Stimulated activated CD4-positive, alpha-beta T cell treated with anti-CD3 and anti-CD28 coated beads, Interleukin-12 subunit alpha, Interleukin-12 subunit beta, amount 100 ng/mL, for 24 hours (primary cell): ENCODE measurements around the gene CYP2A13.
A peak's percentile ranks its signal among the peaks of the same experiment; 100 is the strongest.
"Not testable (repeated sequence)": the region's sequence is repeated elsewhere in the genome, so short reads cannot be mapped to it uniquely, and the experiment has no call there.

ENCODE experiments used
- DNase-seq, 2 experiments: peaks; one replicate each; pipeline ENCODE4 v3.0.0-alpha.2; 2020; ENCODE audit warnings: low read depth in 2 of 2

CYP2A13 gene

DNA sequence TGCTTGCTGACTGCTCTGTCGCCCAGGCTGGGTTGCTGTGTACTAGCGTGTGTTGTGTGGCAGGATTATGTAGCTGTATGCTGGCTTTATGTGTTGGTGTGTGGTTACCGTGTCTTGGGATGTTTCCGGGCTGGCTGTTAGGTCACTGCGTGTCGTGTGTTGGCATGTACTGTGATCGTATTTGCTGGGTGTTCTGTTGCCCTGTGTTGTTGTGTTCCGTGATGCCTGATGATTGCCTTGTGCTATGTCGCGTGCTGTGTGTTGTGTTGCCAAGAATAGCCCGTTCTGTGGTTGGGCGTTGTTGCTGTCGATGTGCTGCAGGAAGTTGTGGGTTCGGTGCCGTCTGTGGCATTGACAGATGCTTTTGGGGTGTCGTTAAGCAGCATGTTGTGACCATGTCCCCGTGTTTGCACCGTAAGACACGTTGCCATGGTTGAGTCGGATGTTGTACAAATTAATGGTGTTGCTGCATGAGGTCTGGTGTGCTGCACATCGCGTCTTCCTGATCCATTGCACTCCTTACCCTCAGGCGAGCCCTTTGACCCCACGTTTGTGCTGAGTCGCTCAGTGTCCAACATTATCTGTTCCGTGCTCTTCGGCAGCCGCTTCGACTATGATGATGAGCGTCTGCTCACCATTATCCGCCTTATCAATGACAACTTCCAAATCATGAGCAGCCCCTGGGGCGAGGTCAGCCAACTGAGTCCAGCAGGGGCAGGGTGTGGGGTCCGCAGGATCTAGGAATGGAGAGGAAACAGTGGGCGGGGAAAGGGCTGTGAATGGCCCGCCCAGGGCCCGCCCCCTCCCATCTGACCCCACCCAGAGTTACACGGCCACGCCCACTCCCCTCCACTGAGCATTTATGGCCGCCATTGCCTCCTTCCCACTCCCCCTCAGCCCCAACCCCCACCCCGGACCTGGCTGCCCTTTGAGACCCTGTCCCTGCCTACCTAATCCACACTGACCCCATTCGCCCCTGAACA, 33.0 kb downstream of the CYP2A13 start:
- DNase-seq = peak; percentile 2 to 26

GRCh38 chr19:41122846-41123245, 34.6 kb downstream of the CYP2A13 start:
- not testable (repeated sequence) for DNase-seq

DNA sequence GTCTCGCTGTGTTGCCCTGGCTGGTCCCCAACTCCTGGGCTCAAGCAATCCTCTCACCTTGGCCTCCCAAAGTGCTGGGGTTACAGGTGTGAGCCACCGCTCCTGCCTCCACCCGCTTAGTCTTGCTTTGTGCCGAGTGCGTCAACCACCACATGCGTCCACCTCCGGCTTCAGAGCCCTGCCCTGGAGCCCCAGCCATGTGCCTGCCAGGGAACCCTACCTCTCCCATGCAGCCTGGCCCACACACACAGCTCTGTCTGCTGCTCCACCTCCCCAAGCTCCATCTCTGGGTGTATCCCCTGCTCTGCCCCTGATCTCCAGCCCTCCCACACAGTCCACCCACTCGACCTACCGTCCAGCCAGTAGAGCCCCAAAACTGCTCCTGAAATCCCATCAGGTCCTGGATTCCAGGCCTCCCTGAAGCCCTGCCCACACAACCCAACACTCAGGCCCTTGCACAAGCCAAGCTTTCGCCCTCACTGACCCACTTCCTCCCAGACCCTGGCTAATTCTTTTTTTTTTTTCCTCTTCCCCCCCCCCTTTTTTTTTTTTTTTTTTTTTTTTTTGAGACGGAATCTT, 35.6 kb downstream of the CYP2A13 start:
- no peak for DNase-seq

- DNase-seq = peak in 1 of 2 experiments; percentile 13
Measured at GRCh38 chr19:41126765-41127203, 38.5 kb downstream of the CYP2A13 start.

DNA sequence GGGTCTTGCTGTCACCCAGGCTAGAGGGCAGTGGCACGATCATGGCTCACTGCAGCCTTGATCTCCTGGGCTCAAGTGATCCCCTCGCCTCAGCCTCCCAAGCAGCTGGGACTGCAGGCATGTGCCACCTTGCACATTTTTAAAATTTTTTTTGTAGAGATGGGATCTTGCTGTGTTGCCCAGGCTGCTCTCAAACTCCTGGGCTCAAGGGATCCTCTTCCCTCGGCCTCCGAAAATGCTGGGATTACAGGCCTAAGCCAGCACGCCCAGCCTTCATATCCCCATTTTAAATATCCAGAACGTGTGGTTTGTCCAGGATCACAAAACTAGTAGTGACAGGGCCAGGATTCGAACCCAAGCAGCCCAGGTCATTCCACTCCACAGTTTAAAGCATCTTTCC, 39.1 kb downstream of the CYP2A13 start:
- DNase-seq = not testable (repeated sequence)

GRCh38 chr19:41127801-41128300, 39.6 kb downstream of the CYP2A13 start:
- DNase-seq = peak; percentile 65 to 78

GRCh38 chr19:41128692-41129091, 40.4 kb downstream of the CYP2A13 start:
- no peak for DNase-seq

DNA sequence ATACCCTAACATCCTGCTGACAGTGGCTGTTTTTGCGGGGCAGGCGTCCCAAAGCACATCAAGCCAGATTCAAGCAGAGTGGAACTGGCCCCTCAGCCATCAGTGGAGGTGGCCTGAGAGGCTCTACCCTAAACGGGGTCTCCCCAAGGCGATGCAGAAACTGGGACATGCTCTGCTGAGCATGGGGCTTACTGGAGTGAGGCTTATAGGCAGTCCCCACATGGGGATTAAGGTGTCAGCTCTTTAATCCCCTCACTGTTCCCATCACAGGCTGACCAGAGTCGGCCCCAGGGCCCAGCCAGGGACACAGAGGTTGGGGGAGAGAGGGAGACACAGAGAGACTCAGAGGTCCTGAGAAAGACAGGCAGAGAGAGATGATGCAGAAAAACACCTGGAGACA, 42.9 kb downstream of the CYP2A13 start:
- no peak for DNase-seq

DNA sequence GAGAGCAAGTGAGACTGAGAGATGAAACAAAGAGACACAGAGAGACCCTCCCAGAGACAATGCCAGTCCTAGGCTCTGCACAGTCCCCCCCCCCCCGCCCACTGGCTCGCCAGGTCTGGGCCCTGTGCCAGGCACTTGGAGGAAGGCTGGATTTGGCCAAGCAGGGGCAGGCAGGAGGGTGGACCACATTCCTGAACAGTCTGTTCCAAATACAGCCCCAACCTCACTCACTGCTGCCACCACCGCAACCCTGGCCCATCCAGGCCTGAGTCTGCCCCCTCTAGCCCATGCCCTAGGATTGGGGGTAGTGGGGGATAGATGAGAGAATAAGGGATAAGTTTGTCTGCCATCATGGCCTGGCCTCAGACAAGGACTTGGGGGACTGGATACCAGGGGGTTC, 45.0 kb downstream of the CYP2A13 start:
- no peak for DNase-seq

DNA sequence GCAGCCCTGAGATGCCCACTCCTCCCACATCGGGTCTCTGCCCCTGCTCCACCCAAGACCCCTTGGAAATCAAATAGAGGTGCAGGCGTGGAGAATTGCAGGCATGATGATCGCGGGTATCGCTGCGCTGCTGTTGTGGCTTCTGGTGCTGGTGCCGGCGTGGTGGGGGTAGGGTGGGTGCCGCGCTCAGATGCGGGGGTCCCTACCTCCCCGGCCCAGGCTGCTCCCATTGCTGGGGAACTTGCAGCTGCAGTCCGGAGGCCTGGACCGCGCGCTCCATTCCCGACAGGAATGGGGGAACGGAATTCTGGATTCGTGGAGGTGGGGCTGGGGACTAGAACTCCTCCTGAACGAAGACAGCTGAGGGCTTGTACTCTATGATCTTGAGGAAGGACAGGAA, 46.4 kb downstream of the CYP2A13 start:
- DNase-seq = no peak

DNA sequence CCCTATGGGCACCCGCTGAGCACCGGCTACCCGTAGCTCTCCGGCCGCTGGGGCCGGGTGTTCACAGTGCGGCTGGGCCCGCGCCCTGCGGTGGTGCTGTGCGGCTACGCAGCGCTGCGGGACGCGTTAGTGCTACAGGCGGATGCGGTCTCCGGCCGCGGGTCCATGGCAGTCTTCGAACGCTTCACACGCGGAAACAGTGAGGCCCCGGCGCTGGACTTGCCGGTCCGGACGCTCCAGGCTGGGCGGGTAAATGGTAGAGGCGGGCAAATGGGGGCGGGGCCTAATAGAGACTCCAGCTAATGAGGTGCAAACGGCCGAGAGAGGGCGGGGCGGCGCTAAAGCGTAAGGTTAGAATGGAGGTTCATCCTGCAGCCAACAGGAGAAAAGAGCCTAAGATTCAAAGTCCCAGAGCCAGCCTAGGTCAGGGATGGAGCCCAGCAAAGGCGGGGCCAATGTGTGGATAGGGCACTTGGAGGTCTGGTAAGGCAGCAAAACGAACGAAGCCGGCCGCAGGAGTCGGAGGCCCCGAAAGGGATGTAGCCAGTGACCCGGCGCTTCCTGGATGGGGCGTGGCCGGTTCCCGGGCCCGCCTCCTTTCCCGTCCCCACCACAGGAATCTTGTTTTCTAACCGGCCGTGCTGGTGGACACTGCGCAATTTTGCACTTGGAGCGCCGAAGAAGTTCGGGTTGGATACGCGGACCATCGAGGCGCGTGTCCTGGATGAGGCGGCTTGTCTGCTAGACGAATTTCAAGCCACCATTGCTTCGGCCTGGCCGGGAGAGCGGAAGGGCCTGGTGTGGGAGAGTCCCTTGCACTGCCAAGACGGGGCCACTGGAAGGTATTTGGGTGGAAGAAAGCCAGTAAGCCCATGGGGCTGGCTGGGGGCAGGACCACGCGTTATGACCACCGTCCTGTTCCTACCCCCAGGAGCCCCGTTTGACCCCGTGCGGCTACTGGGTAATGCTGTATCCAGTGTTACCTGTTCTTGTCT, 47.4 kb downstream of the CYP2A13 start:
- peak; percentile 24 to 39 for DNase-seq

DNA sequence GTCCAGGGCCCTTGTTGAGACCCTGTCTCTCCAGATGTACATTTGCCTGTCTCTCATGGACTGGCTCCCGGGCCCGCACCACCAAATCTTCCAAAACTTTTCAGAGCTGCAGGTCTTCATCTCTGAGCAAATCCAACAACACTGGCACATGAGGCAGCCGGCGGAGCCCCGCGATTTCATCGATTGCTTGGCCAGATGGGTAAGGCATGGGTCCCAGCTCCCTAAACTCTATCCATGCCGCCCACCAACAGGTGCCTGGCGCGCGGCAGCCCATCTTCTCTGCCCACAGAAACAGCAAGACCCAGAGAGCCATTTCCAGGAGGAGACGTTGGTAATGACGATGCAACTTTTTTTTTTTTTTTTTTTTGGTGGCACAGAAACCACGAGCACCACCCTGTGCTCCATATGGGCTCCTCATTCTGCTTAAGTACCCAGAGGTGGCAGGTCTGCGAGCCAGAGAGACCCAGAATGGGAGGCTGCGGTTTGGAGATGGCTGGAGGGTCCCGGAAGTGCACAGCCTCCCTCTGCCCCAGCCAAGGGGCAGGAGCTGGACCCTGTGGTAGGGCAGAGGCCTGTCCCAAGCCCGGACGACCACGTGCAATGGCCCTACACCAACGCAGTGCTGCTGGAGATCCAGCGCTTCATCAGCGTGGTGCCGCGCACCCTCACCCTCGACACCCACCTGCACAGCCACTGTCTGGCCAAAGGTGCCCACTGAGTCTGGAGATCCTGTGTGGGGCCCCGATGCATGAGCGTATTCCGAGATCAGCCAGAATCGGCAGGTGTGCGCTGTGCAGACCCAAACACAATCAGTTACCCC, 48.6 kb downstream of the CYP2A13 start:
- no peak for DNase-seq

DNA sequence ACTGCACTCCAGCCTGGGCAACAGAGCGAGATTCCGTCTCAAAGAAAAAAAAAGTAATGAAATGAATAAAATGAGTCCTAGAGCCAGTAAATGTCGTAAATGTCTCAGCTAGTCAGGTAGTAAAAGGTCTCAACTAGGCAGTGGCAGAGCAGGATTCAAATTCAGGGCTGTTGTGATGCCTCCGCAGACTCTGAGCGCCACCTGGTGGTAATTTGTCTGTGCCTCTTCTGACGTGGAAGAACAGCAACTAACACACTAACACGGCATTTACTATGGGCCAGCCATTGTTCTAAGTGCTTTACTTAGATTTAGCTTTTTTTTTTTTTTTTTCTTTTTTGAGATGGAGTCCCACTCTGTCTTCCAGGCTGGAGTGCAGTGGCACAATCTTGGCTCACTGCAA, 56.2 kb downstream of the CYP2A13 start:
- DNase-seq = peak; percentile 73 to 85
